ENCODE measurements around the gene SLC16A10. TPM values are rescaled to one million over a fixed set of nuclear protein-coding genes. Genes with fewer than 3 reads are reported as not detected.

Gene SLC16A10
- total and polyA plus RNA-seq, 2 experiments from 2014 or later, result 12.1 to 30.9 TPM

DNA sequence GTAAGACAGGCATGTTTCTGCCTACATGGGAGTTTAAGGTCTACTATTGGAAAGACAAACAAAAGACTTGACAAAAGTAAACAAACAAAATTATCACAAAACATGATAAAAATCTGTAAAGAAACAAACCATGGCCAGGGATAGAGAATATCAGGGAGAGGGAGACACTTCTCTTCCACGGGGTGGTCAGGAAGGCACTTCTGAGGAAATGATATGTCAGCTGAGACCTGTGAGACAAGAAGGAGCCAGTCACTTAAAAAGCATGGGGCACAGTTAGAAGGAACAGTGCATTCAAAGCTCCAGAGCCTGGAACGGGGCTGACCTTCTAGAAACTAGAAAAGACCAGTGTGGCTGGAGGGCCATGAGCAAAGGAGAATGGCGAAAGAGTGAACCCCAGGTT is 35.1 kb upstream of the SLC16A10 start:
- Histone ChIP-seq H3F3A (replicated peaks; ENCODE audit: low read depth) (no peaks in the 10 kb centered on the region), H3K27me3 (ENCODE audit: insufficient read depth) (no peaks in the 10 kb centered on the region), H3K79me2 (replicated peaks; ENCODE audit: insufficient read depth) (no peaks in the 10 kb centered on the region), H3K27ac (ENCODE audit: low read depth) (no peak overlapping the region), H3K4me1 (ENCODE audit: insufficient read depth) (no peaks in the 10 kb centered on the region), H3K4me3 (no peak overlapping the region), H3K4me2 (no peak overlapping the region), H2AFZ (no peak overlapping the region; the same call in 1 of the 2 replicates), H3K9me2 (ENCODE audit: insufficient read depth) (peaks cover 6% of the 10 kb centered on the region; the same call in 1 of the 2 replicates), H4K20me1 (replicated peaks; ENCODE audit: insufficient read depth) (no peaks in the 10 kb centered on the region), H3K36me3 (ENCODE audit: insufficient read depth) (no peaks in the 10 kb centered on the region)
- TF ChIP-seq ZNF114 (CRISPR knock-in tag; IDR thresholded peaks at IDR 0.05) (no peak), POLR2AphosphoS5 (IDR thresholded peaks at IDR 0.05; ENCODE audit: low read depth) (no peak), CTCF (conservative IDR thresholded peaks at IDR 0.05; ENCODE audit: low read depth in 2 of 2) (no peak), ZNF462 (CRISPR knock-in tag; IDR thresholded peaks at IDR 0.05) (no peak), JUNB (IDR thresholded peaks at IDR 0.05; ENCODE audit: unreplicated experiment) (no peak), ETS1 (IDR thresholded peaks at IDR 0.05) (no peak), STAT1 (IDR thresholded peaks at IDR 0.05; ENCODE audit: unreplicated experiment) (no peak), EZH2 (IDR thresholded peaks at IDR 0.05; ENCODE audit: low read depth, unreplicated experiment) (no peak), ZNF331 (CRISPR knock-in tag; IDR thresholded peaks at IDR 0.05; ENCODE audit: low read depth) (no peak), CREB1 (CRISPR knock-in tag; IDR thresholded peaks at IDR 0.05; ENCODE audit: low read depth) (no peak), EZH2phosphoT487 (IDR thresholded peaks at IDR 0.05; ENCODE audit: unreplicated experiment) (no peak), NANOG (IDR thresholded peaks at IDR 0.05; ENCODE audit: borderline replicate concordance) (no peak)
- TF ChIP-seq, protein P1, sequence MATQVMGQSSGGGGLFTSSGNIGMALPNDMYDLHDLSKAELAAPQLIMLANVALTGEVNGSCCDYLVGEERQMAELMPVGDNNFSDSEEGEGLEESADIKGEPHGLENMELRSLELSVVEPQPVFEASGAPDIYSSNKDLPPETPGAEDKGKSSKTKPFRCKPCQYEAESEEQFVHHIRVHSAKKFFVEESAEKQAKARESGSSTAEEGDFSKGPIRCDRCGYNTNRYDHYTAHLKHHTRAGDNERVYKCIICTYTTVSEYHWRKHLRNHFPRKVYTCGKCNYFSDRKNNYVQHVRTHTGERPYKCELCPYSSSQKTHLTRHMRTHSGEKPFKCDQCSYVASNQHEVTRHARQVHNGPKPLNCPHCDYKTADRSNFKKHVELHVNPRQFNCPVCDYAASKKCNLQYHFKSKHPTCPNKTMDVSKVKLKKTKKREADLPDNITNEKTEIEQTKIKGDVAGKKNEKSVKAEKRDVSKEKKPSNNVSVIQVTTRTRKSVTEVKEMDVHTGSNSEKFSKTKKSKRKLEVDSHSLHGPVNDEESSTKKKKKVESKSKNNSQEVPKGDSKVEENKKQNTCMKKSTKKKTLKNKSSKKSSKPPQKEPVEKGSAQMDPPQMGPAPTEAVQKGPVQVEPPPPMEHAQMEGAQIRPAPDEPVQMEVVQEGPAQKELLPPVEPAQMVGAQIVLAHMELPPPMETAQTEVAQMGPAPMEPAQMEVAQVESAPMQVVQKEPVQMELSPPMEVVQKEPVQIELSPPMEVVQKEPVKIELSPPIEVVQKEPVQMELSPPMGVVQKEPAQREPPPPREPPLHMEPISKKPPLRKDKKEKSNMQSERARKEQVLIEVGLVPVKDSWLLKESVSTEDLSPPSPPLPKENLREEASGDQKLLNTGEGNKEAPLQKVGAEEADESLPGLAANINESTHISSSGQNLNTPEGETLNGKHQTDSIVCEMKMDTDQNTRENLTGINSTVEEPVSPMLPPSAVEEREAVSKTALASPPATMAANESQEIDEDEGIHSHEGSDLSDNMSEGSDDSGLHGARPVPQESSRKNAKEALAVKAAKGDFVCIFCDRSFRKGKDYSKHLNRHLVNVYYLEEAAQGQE (IDR thresholded peaks at IDR 0.05; ENCODE audit: unreplicated experiment), result no peak
- ATAC-seq (no peak), DNase-seq (ENCODE audit: low spot score) (no peak)
- H3K4me1 Mint-ChIP-seq, result 0 out of 3 replicates have a peak, but pooled peaks cover 2% of the 10 kb centered on the region
- H3K27me3 Mint-ChIP-seq (ENCODE audit: insufficient read depth, low read depth, poor library complexity), result peaks cover 5% of the 10 kb centered on the region
- no peaks in the 10 kb centered on the region; the same call in 2 of the 3 replicates for H3K9me3 Mint-ChIP-seq
- H3K27ac Mint-ChIP-seq, result no peak overlapping the region
- no peaks in the 10 kb centered on the region for H3K36me3 Mint-ChIP-seq (ENCODE audit: low read depth)
- no peak overlapping the region for H3K4me3 Mint-ChIP-seq

Data from GM23338 (cell line).